Fibroblast of pulmonary artery (primary cell): ENCODE measurements around the gene HIPK2.

Experiments
- DNase-seq: peaks from one replicate; pipeline ENCODE4 v3.0.0-alpha.2; 2010; ENCODE audit warnings: low read depth
- H3K4me3 ChIP-seq: replicated peaks from 2 replicates; pipeline ENCODE4 v1.5.1; 2011; ENCODE audit warnings: low read depth, mild to moderate bottlenecking, control low read depth, low read length, moderate library complexity
- TF ChIP-seq, protein P1 (sequence below): IDR thresholded peaks from 2 replicates; pipeline ENCODE4 v1.5.1; 2011; ENCODE audit warnings: mild to moderate bottlenecking, control low read depth, low read length, inconsistent platforms; ENCODE audit errors: missing control alignments

HIPK2 gene

DNA sequence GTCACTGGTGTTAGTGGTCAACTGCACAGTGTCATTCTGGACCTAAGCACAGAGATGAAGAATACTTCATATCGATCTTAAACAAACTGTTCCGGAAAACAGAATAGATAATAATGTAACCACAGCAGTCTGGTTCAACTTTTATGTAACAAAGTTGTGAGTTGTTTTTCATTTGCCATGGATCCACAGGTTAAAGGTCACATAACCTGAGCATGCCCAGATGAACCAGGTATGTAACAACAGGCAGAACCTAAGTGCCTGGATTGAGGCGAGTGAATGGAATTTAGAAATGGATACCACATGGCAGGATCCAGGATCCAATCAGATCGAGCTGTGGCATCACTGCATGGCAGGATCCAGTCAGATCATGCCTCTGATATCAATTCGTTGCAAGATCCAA lies 167.2 kb downstream of the HIPK2 start:
- TF ChIP-seq, protein P1, sequence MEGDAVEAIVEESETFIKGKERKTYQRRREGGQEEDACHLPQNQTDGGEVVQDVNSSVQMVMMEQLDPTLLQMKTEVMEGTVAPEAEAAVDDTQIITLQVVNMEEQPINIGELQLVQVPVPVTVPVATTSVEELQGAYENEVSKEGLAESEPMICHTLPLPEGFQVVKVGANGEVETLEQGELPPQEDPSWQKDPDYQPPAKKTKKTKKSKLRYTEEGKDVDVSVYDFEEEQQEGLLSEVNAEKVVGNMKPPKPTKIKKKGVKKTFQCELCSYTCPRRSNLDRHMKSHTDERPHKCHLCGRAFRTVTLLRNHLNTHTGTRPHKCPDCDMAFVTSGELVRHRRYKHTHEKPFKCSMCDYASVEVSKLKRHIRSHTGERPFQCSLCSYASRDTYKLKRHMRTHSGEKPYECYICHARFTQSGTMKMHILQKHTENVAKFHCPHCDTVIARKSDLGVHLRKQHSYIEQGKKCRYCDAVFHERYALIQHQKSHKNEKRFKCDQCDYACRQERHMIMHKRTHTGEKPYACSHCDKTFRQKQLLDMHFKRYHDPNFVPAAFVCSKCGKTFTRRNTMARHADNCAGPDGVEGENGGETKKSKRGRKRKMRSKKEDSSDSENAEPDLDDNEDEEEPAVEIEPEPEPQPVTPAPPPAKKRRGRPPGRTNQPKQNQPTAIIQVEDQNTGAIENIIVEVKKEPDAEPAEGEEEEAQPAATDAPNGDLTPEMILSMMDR = no peak
- H3K4me3 ChIP-seq = no peak overlapping the region
- no peak for DNase-seq

DNA sequence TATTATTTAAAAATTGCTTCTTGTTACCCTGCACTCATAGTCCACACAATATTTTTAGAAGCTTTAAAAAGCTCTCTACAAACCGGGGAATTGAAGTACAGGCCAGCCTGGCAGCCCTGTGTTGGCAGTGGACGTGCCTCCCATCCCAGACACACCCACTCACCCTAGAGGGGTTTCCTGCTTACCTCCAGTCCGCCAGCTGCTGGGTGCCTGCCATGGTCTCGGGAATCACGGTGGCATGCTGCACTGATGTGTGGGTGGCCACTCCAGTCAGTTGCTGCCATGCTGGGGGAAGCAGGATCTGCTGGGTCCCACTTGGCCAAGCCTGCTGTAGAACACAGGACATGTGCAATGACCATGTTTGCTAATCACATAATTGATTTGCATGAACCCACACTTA lies 173.9 kb downstream of the HIPK2 start:
- DNase-seq = no peak
- TF ChIP-seq, protein P1 = no peak
- H3K4me3 ChIP-seq = no peak overlapping the region

DNA sequence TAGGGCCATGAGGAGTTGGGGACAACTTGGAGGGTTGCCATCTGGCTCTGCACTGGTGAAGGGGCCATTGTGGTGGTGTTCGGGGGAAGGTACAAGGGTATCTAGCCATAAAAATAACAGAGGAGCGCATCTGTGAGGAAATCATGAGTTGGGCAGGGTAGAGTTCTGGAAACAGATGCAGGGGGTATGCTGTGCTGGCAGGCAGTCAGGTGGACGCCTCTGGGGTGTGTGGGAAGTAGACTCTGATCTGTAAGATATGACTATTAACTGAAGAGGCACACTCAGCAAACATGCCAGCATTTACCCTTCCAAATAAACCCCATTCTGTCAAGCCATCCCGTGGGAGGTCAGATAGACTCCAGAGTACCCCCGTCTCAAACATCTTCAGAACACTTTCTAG lies 174.5 kb downstream of the HIPK2 start:
- H3K4me3 ChIP-seq = no peak overlapping the region
- no peak for DNase-seq
- TF ChIP-seq, protein P1 = no peak

DNA sequence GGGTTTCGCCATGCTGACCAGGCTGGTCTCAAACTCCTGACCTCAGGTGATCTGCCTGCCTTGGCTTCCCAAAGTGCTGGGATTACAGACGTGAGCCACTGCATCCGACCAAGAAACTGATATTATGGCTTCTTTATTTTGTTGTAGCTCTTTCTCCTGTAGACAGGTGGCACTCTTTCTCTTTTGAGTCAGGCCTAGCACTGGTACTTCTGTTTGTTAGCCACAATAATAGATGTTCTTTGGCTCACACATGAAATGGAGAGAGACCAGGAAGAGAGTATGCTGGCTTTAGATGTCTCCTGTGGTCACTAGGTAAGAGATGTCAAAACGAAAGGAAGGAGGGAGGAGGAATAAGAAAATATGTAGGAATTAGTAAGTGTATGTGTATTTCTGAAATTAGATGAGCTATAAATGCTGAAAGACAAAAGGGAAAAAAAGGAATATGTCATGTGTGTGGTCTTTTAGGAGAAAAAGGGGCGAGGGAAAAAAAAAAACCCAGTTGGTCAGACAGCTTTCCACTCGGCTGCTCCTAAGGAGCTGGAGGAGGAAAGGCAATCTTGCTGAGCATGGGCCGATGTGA lies 175.6 kb downstream of the HIPK2 start:
- H3K4me3 ChIP-seq = no peak overlapping the region
- TF ChIP-seq, protein P1 = peak; percentile 61
- peak; percentile 64 for DNase-seq

DNA sequence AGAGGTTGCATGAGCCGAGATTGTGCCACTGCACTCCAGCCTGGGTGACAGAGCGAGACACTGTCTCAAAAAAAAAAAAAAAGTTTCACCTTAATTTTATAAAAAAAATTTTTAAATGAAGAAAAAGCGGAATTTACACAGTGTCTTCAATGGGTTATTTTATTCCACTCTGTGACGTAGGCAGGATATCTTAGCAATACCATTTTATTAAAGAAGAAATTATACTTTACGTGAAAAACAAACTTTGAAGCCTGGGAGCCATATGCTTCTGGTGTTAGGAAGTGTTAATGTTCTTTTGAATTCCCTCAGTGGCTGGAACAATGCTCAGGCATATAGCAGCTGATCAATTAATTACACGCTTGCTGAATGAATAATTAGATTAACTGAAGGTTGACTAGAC lies 176.6 kb downstream of the HIPK2 start:
- DNase-seq = no peak
- TF ChIP-seq, protein P1 = no peak
- H3K4me3 ChIP-seq = no peak overlapping the region

DNA sequence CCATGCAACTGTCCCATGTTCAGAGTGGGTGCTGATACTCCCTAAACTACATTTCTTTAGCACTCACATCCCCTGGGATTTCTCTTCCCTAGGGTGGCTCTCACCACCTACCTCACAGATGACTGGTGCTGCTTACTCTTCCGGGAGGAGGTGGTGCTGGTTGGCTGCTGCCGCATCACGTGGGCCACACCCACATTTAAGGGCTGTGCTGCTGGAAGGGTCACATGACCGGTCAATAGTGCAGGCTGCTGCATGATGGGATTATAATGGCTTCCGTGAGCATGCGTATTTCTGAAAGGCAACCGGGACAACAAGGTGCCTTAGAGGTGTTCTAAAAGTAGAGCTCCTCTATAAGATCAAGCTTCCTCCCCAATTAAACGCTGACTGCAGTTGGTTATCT lies 177.5 kb downstream of the HIPK2 start:
- no peak overlapping the region for H3K4me3 ChIP-seq
- DNase-seq = no peak
- TF ChIP-seq, protein P1 = no peak

DNA sequence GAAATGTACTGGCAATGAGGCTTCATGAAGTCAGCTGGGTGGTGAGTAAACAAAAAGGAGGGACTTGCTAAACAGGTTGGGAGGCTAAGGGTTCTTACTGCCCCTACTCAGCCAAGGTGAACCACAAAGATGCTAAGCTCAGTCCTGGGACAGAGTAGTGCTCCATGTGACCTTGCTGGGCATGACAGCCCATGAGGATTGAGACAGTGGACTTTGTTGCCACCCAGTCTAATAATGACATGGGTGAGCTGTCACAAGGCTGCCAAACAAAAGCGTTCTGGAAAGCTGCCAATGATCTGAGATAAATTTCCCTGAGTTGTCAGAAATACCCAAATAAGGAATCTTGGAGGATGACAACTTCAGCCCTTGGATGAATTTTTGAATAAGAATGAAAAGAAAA lies 179.2 kb downstream of the HIPK2 start:
- TF ChIP-seq, protein P1 = no peak
- DNase-seq = peak; percentile 36
- no peak overlapping the region for H3K4me3 ChIP-seq
